ENCODE measurements around the gene TRAP1. TPM values are rescaled to one million over a fixed set of nuclear protein-coding genes. Genes with fewer than 3 reads are reported as not detected.

Gene TRAP1
- total RNA-seq, result 115 TPM

DNA sequence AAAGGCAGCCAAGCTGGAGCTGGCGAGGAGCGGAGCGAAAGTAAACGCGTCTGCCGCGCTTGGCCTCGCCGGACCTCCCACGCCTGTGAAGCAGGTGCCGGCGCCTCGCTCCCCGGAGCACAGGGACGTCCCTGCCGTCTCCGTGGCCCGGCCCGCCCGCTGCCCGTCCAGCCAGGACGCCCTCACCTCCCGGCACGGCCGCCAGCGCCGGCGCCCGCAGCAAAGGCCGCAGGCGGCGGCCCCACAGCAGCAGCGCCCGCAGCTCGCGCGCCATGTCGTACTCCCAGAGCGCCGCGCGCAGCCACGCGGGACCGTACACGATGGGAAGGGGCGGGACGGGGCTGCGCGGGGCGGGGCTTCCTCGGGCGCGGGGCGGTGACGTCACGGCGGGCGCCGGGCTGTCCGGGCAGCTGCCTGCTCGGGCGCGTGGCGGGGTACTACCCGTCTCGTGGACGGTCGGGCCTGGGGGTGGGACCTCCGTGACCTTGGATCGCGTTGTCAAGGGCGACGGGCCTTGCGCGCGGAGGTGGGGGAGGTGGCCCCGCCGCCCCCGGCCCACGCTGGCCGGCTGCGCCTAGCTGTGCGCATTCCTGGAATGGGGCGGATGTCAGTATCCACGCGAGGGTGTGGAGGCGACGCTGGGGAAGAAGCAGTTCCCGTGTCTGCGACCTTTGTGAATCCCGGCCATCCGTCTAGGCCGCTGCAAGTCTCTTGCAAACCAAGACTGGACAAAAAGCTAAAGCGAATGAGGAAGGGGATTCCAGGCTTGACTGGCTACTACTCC lies at the start of gene TRAP1:
Gene TRAP1, minus strand, starts transcription at position 290 of the 784 bp plus-strand sequence. Its CDS starts 16 bp downstream, at position 274.
- H3K9me3 ChIP-seq (ENCODE audit: control insufficient read depth in 3 of 3, low read length in 3 of 3), result no peaks in the 10 kb centered on the region
- peak within 1 kb of the TSS; percentile 94 for H3K27ac ChIP-seq (ENCODE audit: low read depth, low read length)
- peak within 1 kb of the TSS; percentile 86 to 95 (median 87) for H3K9ac ChIP-seq (ENCODE audit: low read depth in 1 of 3, low read length in 3 of 3)
- H3K4me3 ChIP-seq (ENCODE audit: low read length in 3 of 3), result peak within 1 kb of the TSS; percentile 85 to 96 (median 95)
- H3K36me3 ChIP-seq (ENCODE audit: control insufficient read depth in 3 of 3, insufficient read depth in 3 of 3, low read length in 3 of 3), result peaks cover 3 to 9% (median 9%) of the 10 kb centered on the region in 3 donors
- H3K27me3 ChIP-seq (ENCODE audit: control insufficient read depth in 3 of 3, insufficient read depth in 3 of 3, low read length in 3 of 3), result no peaks in the 10 kb centered on the region
- H3K4me1 ChIP-seq (ENCODE audit: control insufficient read depth in 3 of 3, insufficient read depth in 3 of 3, low read length in 3 of 3), result peaks cover 11 to 34% (median 21%) of the 10 kb centered on the region in 3 donors

DNA sequence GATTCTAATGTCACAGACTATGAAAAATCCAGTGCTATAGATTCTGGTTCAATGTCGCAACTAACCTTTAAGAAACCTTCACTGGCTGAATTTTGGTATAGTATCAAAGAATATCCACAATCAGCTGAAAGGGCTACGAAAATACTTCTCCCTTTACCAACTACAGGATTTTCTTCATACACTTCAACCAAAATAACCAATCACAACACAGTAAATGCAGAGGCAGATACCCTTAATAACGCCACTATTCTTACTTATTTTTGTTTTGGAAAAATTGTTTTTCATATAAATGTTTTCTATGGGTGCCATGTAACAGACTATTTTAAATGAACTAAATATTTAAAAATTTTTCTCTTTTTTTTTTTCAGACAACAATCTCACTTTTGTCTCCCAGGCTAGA lies 48.9 kb upstream of the TRAP1 start:
- Histone ChIP-seq H3K9me3 (ENCODE audit: control insufficient read depth in 3 of 3, low read length in 3 of 3) (no peaks in the 10 kb centered on the region), H3K4me1 (ENCODE audit: control insufficient read depth in 3 of 3, insufficient read depth in 3 of 3, low read length in 3 of 3) (no peaks in the 10 kb centered on the region), H3K36me3 (ENCODE audit: control insufficient read depth in 3 of 3, insufficient read depth in 3 of 3, low read length in 3 of 3) (peaks cover 45 to 72% (median 62%) of the 10 kb centered on the region in 3 donors), H3K27me3 (ENCODE audit: control insufficient read depth in 3 of 3, insufficient read depth in 3 of 3, low read length in 3 of 3) (no peaks in the 10 kb centered on the region), H3K4me3 (ENCODE audit: low read length in 3 of 3) (no peak overlapping the region), H3K27ac (ENCODE audit: low read depth, low read length) (no peak overlapping the region), H3K9ac (ENCODE audit: low read depth in 1 of 3, low read length in 3 of 3) (no peak overlapping the region)

DNA sequence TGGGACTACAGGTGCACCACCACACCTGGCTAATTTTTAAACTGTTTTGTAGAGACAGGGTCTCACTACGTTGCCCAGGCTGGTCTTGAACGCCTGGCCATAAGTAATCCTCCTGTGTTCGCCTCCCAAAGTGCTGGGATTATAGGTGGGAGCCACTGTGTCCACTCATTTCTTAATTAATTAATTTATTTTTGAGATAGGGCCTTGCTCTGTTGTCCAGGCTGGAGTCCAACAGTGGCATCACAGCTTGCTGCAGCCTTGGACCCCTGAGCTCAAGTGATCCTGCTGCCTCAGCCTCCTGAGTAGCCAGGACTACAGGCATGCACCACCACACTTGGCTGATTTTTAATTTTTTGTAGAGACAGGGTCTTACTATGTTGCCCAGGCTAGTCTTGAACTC lies 47.1 kb upstream of the TRAP1 start:
- Histone ChIP-seq H3K27ac (ENCODE audit: low read depth, low read length) (no peak overlapping the region), H3K36me3 (ENCODE audit: control insufficient read depth in 3 of 3, insufficient read depth in 3 of 3, low read length in 3 of 3) (peaks cover 37 to 59% (median 48%) of the 10 kb centered on the region in 3 donors), H3K27me3 (ENCODE audit: control insufficient read depth in 3 of 3, insufficient read depth in 3 of 3, low read length in 3 of 3) (no peaks in the 10 kb centered on the region), H3K4me1 (ENCODE audit: control insufficient read depth in 3 of 3, insufficient read depth in 3 of 3, low read length in 3 of 3) (no peaks in the 10 kb centered on the region), H3K9me3 (ENCODE audit: control insufficient read depth in 3 of 3, low read length in 3 of 3) (no peaks in the 10 kb centered on the region), H3K4me3 (ENCODE audit: low read length in 3 of 3) (no peak overlapping the region), H3K9ac (ENCODE audit: low read depth in 1 of 3, low read length in 3 of 3) (no peak overlapping the region)

DNA sequence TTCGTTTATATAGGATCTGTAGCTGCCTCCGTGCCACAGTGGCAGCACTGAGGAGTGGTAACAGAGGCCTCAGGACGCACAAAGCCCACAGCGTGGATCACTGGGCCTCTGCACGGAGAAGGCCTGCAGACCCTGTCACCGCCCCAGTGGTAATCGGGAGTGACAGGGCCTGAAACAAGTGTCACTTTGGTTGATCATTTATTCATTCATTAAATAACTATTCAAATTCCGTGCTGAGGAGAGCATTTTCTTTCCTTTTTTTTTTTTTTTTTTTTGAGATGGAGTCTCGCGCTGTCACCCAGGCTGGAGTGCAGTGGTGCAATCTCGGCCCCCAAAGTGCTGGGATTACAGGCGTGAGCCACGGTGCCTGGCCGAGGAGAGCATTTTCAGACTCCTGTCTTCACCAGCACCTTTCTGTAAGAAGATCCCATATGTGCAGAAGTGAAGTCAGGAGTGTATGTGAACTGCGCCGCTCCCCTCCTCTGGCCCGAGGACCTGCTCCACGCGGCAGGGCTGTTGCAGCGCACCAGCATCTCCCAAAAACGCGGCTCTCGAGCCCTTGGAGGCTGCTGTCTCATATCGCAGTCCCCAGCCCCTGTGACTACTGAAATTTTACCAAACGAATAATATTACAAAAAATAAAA lies 44.9 kb upstream of the TRAP1 start:
- no peak overlapping the region for H3K27ac ChIP-seq (ENCODE audit: low read depth, low read length)
- H3K4me3 ChIP-seq (ENCODE audit: low read length in 3 of 3), result no peak overlapping the region
- H3K9ac ChIP-seq (ENCODE audit: low read depth in 1 of 3, low read length in 3 of 3), result no peak overlapping the region
- H3K27me3 ChIP-seq (ENCODE audit: control insufficient read depth in 3 of 3, insufficient read depth in 3 of 3, low read length in 3 of 3), result no peaks in the 10 kb centered on the region
- peaks cover 32 to 57% (median 45%) of the 10 kb centered on the region in 3 donors for H3K36me3 ChIP-seq (ENCODE audit: control insufficient read depth in 3 of 3, insufficient read depth in 3 of 3, low read length in 3 of 3)
- no peaks in the 10 kb centered on the region for H3K9me3 ChIP-seq (ENCODE audit: control insufficient read depth in 3 of 3, low read length in 3 of 3)
- H3K4me1 ChIP-seq (ENCODE audit: control insufficient read depth in 3 of 3, insufficient read depth in 3 of 3, low read length in 3 of 3), result no peaks in the 10 kb centered on the region

DNA sequence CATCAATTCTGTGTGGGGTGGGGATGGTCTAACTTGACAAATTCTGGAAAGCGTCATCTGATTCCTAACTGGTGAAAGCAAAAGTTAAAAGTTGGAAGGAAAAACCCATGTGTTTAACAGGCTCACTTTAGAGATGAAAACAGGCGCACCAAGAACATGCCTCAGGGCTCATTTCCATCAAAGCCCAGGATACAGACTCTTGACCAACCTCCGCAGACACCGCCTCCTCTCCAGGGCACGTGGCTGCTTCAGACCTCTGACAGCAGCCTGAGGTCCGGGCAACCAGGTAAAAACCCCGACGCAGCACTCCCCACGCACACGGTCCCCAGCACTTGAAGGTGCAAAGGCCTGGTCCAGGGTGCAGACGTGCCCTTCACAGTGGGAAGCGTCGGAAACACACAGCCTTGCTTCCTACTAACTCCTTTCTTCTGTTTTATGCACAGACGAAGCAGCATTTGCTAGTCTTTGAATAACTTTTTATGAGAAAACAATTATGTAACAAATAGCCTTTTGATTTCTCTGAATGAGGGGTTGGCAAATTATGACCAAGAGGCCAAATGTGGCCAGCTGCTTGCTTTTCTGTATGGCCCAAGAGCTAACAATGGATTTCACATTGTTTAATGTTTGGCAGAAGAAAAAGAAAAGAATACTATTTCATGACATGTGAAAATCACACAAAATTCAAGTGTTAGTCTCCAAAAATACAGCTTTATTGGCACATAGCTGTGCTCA lies 44.2 kb upstream of the TRAP1 start:
- Histone ChIP-seq H3K27ac (ENCODE audit: low read depth, low read length) (no peak overlapping the region), H3K4me1 (ENCODE audit: control insufficient read depth in 3 of 3, insufficient read depth in 3 of 3, low read length in 3 of 3) (no peaks in the 10 kb centered on the region), H3K9me3 (ENCODE audit: control insufficient read depth in 3 of 3, low read length in 3 of 3) (no peaks in the 10 kb centered on the region), H3K4me3 (ENCODE audit: low read length in 3 of 3) (no peak overlapping the region), H3K36me3 (ENCODE audit: control insufficient read depth in 3 of 3, insufficient read depth in 3 of 3, low read length in 3 of 3) (peaks cover 32 to 57% (median 45%) of the 10 kb centered on the region in 3 donors), H3K27me3 (ENCODE audit: control insufficient read depth in 3 of 3, insufficient read depth in 3 of 3, low read length in 3 of 3) (no peaks in the 10 kb centered on the region), H3K9ac (ENCODE audit: low read depth in 1 of 3, low read length in 3 of 3) (no peak overlapping the region)

DNA sequence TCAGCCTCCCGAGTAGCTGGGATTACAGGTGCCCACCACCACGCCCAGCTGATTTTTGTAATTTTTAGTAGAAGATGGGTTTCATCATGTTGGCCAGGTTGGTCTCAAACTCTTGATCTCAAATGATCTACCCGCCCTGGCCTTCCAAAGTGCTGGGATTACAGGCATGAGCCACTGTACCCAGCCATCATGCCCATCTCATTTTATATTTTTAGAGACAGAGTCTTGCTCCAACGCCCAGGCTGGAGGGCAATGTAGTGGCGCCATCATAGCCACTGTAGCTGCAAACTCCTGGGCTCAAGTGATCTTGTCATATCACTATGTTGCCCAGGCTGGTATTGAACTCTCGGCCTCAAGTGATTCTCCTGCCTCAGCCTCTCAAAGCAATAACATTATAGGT lies 43.2 kb upstream of the TRAP1 start:
- Histone ChIP-seq H3K36me3 (ENCODE audit: control insufficient read depth in 3 of 3, insufficient read depth in 3 of 3, low read length in 3 of 3) (peaks cover 25 to 58% (median 45%) of the 10 kb centered on the region in 3 donors), H3K27me3 (ENCODE audit: control insufficient read depth in 3 of 3, insufficient read depth in 3 of 3, low read length in 3 of 3) (no peaks in the 10 kb centered on the region), H3K9ac (ENCODE audit: low read depth in 1 of 3, low read length in 3 of 3) (no peak overlapping the region), H3K4me1 (ENCODE audit: control insufficient read depth in 3 of 3, insufficient read depth in 3 of 3, low read length in 3 of 3) (no peaks in the 10 kb centered on the region), H3K9me3 (ENCODE audit: control insufficient read depth in 3 of 3, low read length in 3 of 3) (no peaks in the 10 kb centered on the region), H3K27ac (ENCODE audit: low read depth, low read length) (no peak overlapping the region), H3K4me3 (ENCODE audit: low read length in 3 of 3) (no peak overlapping the region)

DNA sequence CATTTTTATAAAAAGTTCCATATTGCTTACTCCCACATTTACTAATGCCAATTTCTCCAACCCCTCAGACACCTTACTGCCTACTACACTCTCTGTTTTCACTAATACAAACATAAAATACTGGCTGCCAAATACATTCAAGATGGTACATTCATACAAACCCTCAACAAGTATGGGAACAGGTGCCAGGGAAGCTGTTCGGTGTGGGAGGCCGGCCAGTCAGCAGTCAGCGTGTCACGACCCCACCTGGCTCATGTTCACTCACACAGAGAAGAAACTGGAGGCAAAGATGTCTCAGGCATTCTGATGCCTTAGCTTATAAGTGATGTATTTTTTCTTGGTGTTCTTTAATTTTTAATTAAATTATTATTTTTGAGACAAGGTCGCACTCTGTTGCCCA lies 42.4 kb upstream of the TRAP1 start:
- H3K27me3 ChIP-seq (ENCODE audit: control insufficient read depth in 3 of 3, insufficient read depth in 3 of 3, low read length in 3 of 3), result no peaks in the 10 kb centered on the region
- peaks cover 22 to 57% (median 41%) of the 10 kb centered on the region in 3 donors for H3K36me3 ChIP-seq (ENCODE audit: control insufficient read depth in 3 of 3, insufficient read depth in 3 of 3, low read length in 3 of 3)
- no peak overlapping the region for H3K27ac ChIP-seq (ENCODE audit: low read depth, low read length)
- H3K4me3 ChIP-seq (ENCODE audit: low read length in 3 of 3), result no peak overlapping the region
- no peak overlapping the region for H3K9ac ChIP-seq (ENCODE audit: low read depth in 1 of 3, low read length in 3 of 3)
- H3K9me3 ChIP-seq (ENCODE audit: control insufficient read depth in 3 of 3, low read length in 3 of 3), result no peaks in the 10 kb centered on the region
- H3K4me1 ChIP-seq (ENCODE audit: control insufficient read depth in 3 of 3, insufficient read depth in 3 of 3, low read length in 3 of 3), result peaks cover 0 to 1% (median 1%) of the 10 kb centered on the region in 3 donors

DNA sequence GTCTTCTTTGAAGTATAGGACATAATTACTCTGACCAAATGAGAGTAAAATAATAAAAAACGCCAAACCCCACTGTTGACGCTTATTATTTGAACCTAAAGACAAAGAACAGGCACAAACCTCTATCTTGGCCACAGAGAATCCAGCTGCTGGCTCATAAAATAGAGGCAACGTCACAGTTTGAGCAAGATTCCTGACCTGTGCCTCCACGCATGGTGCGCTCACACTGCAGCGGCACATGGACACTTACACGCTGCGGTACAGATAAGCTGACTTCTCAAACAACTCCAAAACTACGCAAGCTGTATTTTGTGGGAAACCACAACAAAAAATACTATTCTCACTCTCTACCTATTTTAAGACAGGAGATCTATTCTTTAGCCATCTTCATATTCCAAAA lies 38.8 kb upstream of the TRAP1 start:
- H3K4me1 ChIP-seq (ENCODE audit: control insufficient read depth in 3 of 3, insufficient read depth in 3 of 3, low read length in 3 of 3), result peaks cover 2 to 26% (median 15%) of the 10 kb centered on the region in 3 donors
- no peak overlapping the region for H3K27ac ChIP-seq (ENCODE audit: low read depth, low read length)
- no peak overlapping the region for H3K9ac ChIP-seq (ENCODE audit: low read depth in 1 of 3, low read length in 3 of 3)
- H3K27me3 ChIP-seq (ENCODE audit: control insufficient read depth in 3 of 3, insufficient read depth in 3 of 3, low read length in 3 of 3), result no peaks in the 10 kb centered on the region
- peaks cover 26 to 58% (median 33%) of the 10 kb centered on the region in 3 donors for H3K36me3 ChIP-seq (ENCODE audit: control insufficient read depth in 3 of 3, insufficient read depth in 3 of 3, low read length in 3 of 3)
- no peak overlapping the region for H3K4me3 ChIP-seq (ENCODE audit: low read length in 3 of 3)
- H3K9me3 ChIP-seq (ENCODE audit: control insufficient read depth in 3 of 3, low read length in 3 of 3), result no peaks in the 10 kb centered on the region

DNA sequence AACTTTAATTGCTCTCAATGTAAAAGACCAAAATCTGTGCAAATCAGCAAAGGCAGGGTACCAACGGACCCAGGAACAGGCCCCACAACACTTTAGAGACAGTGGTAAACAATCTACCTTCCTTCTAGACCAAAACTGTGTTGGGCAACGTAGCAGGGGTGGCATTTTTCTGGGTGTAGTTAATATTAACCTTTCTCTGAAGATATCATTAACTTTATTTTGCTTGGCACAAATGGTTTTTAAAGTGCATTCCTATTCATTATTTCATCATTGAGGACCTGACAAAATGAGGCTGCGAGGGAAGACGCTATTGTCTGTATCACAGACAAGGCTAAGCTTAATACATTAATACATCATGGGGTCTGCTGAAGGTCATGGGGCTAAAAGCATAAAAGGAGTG lies 37.9 kb upstream of the TRAP1 start:
- H3K4me3 ChIP-seq (ENCODE audit: low read length in 3 of 3), result no peak overlapping the region
- H3K4me1 ChIP-seq (ENCODE audit: control insufficient read depth in 3 of 3, insufficient read depth in 3 of 3, low read length in 3 of 3), result peaks cover 2 to 26% (median 15%) of the 10 kb centered on the region in 3 donors
- no peaks in the 10 kb centered on the region for H3K9me3 ChIP-seq (ENCODE audit: control insufficient read depth in 3 of 3, low read length in 3 of 3)
- no peaks in the 10 kb centered on the region for H3K27me3 ChIP-seq (ENCODE audit: control insufficient read depth in 3 of 3, insufficient read depth in 3 of 3, low read length in 3 of 3)
- H3K36me3 ChIP-seq (ENCODE audit: control insufficient read depth in 3 of 3, insufficient read depth in 3 of 3, low read length in 3 of 3), result peaks cover 25 to 59% (median 36%) of the 10 kb centered on the region in 3 donors
- peak overlapping the region in 1 of 3 donors; percentile 33 for H3K9ac ChIP-seq (ENCODE audit: low read depth in 1 of 3, low read length in 3 of 3)
- no peak overlapping the region for H3K27ac ChIP-seq (ENCODE audit: low read depth, low read length)

All from skeletal muscle tissue (tissue), 4 donors.